ENCODE measurements around the gene SPATS2L.

GRCh38 chr2:200469708-200470211, 163.3 kb downstream of the SPATS2L start:
- no peak for TF ChIP-seq CTCF (IDR thresholded peaks at IDR 0.05)
- TF ChIP-seq EZH2 (IDR thresholded peaks at IDR 0.05) = no peak
- no peak for TF ChIP-seq EZH2phosphoT487 (IDR thresholded peaks at IDR 0.05)
